Measurements from ENCODE around the gene IGSF23.

The IGSF23 gene

GRCh38 chr19:44613295-44614178, at the start of gene IGSF23:
Gene IGSF23, plus strand, starts transcription at chr19:44613563. Its CDS starts 83 bp downstream, at chr19:44613646.
- DNase-seq: no peak

GRCh38 chr19:44566984-44567383, 46.4 kb upstream of the IGSF23 start:
- DNase-seq: no peak

- no peak for DNase-seq
Observed at GRCh38 chr19:44567745-44568144, 45.6 kb upstream of the IGSF23 start.

GRCh38 chr19:44570603-44570983, 42.8 kb upstream of the IGSF23 start:
- no peak for DNase-seq

- DNase-seq: peak; percentile 31
Observed at GRCh38 chr19:44570984-44571684, 42.2 kb upstream of the IGSF23 start.

GRCh38 chr19:44571830-44572580, 41.4 kb upstream of the IGSF23 start:
- DNase-seq: no peak

- DNase-seq: no peak
Observed at GRCh38 chr19:44572581-44572900, 40.8 kb upstream of the IGSF23 start.

- DNase-seq: no peak
Observed at GRCh38 chr19:44573183-44573582, 40.2 kb upstream of the IGSF23 start.

GRCh38 chr19:44573627-44574026, 39.7 kb upstream of the IGSF23 start:
- DNase-seq: no peak

GRCh38 chr19:44574186-44574950, 39.0 kb upstream of the IGSF23 start:
- DNase-seq: no peak

- no peak for DNase-seq
Observed at GRCh38 chr19:44575116-44575700, 38.2 kb upstream of the IGSF23 start.

GRCh38 chr19:44576843-44577565, 36.4 kb upstream of the IGSF23 start:
- DNase-seq: no peak

- DNase-seq: no peak
Observed at GRCh38 chr19:44577566-44577874, 35.8 kb upstream of the IGSF23 start.

GRCh38 chr19:44579663-44580365, 33.5 kb upstream of the IGSF23 start:
- no peak for DNase-seq

GRCh38 chr19:44580366-44580895, 32.9 kb upstream of the IGSF23 start:
- no peak for DNase-seq

- no peak for DNase-seq
Observed at GRCh38 chr19:44581288-44581687, 32.1 kb upstream of the IGSF23 start.

GRCh38 chr19:44582581-44583265, 30.6 kb upstream of the IGSF23 start:
- peak; percentile 32 for DNase-seq

- DNase-seq: no peak
Observed at GRCh38 chr19:44585371-44586133, 27.8 kb upstream of the IGSF23 start.

- no peak for DNase-seq
Observed at GRCh38 chr19:44587963-44588770, 25.2 kb upstream of the IGSF23 start.

All from activated CD4-positive, CD25-positive, alpha-beta regulatory T cell treated with anti-CD3 and anti-CD28 coated beads, Interleukin-2, amount 50 U/mL, for 72 hours (primary cell).